Neural progenitor cell (in vitro differentiated cells): ENCODE data around the gene FRMPD1. TPM values are rescaled to one million over a fixed set of nuclear protein-coding genes. Genes with fewer than 3 reads are reported as not detected.

Experiments
- DNase-seq: peaks from one replicate; pipeline ENCODE4 v3.0.0-alpha.2; 2016; ENCODE audit warnings: low spot score
- H2AFZ ChIP-seq: fragments of 200-600 bp; sonication (generic); replicated peaks from 2 replicates; pipeline ENCODE4 v1.6.1; 2016; ENCODE audit warnings: antibody characterized with exemption
- H3F3A ChIP-seq: fragments of 200-600 bp; sonication (generic); 2 replicates; pipeline ENCODE4 v1.6.1; 2016; ENCODE audit warnings: antibody characterized with exemption, low read depth
- H3K27ac ChIP-seq: fragments of 200-600 bp; sonication (generic); 2 replicates; pipeline ENCODE4 v1.5.1; 2016; ENCODE audit warnings: mild to moderate bottlenecking
- H3K27me3 ChIP-seq: fragments of 200-600 bp; sonication (generic); 2 replicates; pipeline ENCODE4 v1.6.1; 2016; ENCODE audit warnings: mild to moderate bottlenecking, moderate library complexity
- H3K36me3 ChIP-seq: fragments of 200-600 bp; sonication (generic); 2 replicates; pipeline ENCODE4 v1.5.1; 2016
- H3K4me1 ChIP-seq: fragments of 200-600 bp; sonication (generic); 2 replicates; pipeline ENCODE4 v1.6.1; 2016; ENCODE audit warnings: mixed run types
- H3K4me2 ChIP-seq: fragments of 200-600 bp; sonication (generic); 2 replicates; pipeline ENCODE4 v1.6.1; 2016
- H3K4me3 ChIP-seq: fragments of 200-600 bp; sonication (generic); 2 replicates; pipeline ENCODE4 v1.5.1; 2016
- H3K79me2 ChIP-seq: fragments of 200-600 bp; sonication (generic); 2 replicates; pipeline ENCODE4 v1.6.1; 2016; ENCODE audit warnings: low read depth
- H3K9ac ChIP-seq: fragments of 200-600 bp; sonication (generic); 2 replicates; pipeline ENCODE4 v1.6.1; 2016
- H3K9me3 ChIP-seq: fragments of 200-600 bp; sonication (generic); 2 replicates; pipeline ENCODE4 v1.5.1; 2016; ENCODE audit warnings: low read depth
- H4K20me1 ChIP-seq: fragments of 200-600 bp; sonication (generic); 2 replicates; pipeline ENCODE4 v1.6.1; 2016; ENCODE audit warnings: low read depth
- H3K27ac Mint-ChIP-seq: 3 replicates; pipeline ENCODE4 v1.8.0; 2021; ENCODE audit warnings: mixed read lengths
- H3K27me3 Mint-ChIP-seq: 2 replicates; pipeline ENCODE4 v1.8.0; 2022; ENCODE audit warnings: low read depth, mild to moderate bottlenecking, inconsistent platforms, moderate library complexity, mixed read lengths; ENCODE audit not compliant: insufficient read depth
- H3K36me3 Mint-ChIP-seq: 3 replicates; pipeline ENCODE4 v1.8.0; 2021; ENCODE audit warnings: mixed read lengths
- H3K4me1 Mint-ChIP-seq: 3 replicates; pipeline ENCODE4 v1.8.0; 2021; ENCODE audit warnings: mixed read lengths
- H3K4me3 Mint-ChIP-seq: 3 replicates; pipeline ENCODE4 v1.8.0; 2021; ENCODE audit warnings: mild to moderate bottlenecking, moderate library complexity, mixed read lengths
- H3K9me3 Mint-ChIP-seq: 3 replicates; pipeline ENCODE4 v1.8.0; 2020; ENCODE audit warnings: mixed read lengths
- EZH2 ChIP-seq: fragments of 200-600 bp; sonication (generic); IDR thresholded peaks from 2 replicates; pipeline ENCODE4 v1.6.1; 2017; ENCODE audit warnings: antibody characterized with exemption, mild to moderate bottlenecking, moderate library complexity
- EZH2phosphoT487 ChIP-seq: fragments of 200-600 bp; sonication (generic); IDR thresholded peaks from 2 replicates; pipeline ENCODE4 v1.6.1; 2017; ENCODE audit warnings: antibody characterized with exemption
- total RNA-seq: library from RNA; depleted of rRNA; stranded (reverse); fragments of >200 nt; gene quantifications from 2 replicates; pipeline ENCODE4 v1.2.3, GENCODE V29; 2015; ENCODE audit warnings: low replicate concordance
- TF ChIP-seq, protein P1 (sequence below): fragments of 200-600 bp; sonication (generic); IDR thresholded peaks from 2 replicates; pipeline ENCODE4 v1.5.1; 2017; ENCODE audit warnings: antibody characterized with exemption, mild to moderate bottlenecking

The FRMPD1 gene
- total RNA-seq, 1 donor from 2014 or later: not detected

GRCh38 chr9:37622462-37622861, 28.3 kb upstream of the FRMPD1 start:
- Mint-ChIP-seq H3K9me3 (no peaks in the 10 kb centered on the region), H3K27me3 (peaks cover 3% of the 10 kb centered on the region), H3K4me3 (no peak overlapping the region), H3K27ac (no peak overlapping the region), H3K4me1 (peaks cover 36% of the 10 kb centered on the region), H3K36me3 (no peaks in the 10 kb centered on the region)
- DNase-seq: no peak
- TF ChIP-seq, protein P1, sequence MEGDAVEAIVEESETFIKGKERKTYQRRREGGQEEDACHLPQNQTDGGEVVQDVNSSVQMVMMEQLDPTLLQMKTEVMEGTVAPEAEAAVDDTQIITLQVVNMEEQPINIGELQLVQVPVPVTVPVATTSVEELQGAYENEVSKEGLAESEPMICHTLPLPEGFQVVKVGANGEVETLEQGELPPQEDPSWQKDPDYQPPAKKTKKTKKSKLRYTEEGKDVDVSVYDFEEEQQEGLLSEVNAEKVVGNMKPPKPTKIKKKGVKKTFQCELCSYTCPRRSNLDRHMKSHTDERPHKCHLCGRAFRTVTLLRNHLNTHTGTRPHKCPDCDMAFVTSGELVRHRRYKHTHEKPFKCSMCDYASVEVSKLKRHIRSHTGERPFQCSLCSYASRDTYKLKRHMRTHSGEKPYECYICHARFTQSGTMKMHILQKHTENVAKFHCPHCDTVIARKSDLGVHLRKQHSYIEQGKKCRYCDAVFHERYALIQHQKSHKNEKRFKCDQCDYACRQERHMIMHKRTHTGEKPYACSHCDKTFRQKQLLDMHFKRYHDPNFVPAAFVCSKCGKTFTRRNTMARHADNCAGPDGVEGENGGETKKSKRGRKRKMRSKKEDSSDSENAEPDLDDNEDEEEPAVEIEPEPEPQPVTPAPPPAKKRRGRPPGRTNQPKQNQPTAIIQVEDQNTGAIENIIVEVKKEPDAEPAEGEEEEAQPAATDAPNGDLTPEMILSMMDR: no peak
- TF ChIP-seq EZH2phosphoT487 (no peak), EZH2 (no peak)
- Histone ChIP-seq H3K36me3 (no peaks in the 10 kb centered on the region), H3K4me1 (peaks cover 27% of the 10 kb centered on the region), H3K27ac (no peak overlapping the region), H3K79me2 (no peaks in the 10 kb centered on the region), H3K4me2 (no peak overlapping the region), H4K20me1 (no peaks in the 10 kb centered on the region), H3F3A (peaks cover 14% of the 10 kb centered on the region), H2AFZ (no peak overlapping the region), H3K4me3 (no peak overlapping the region), H3K9me3 (no peaks in the 10 kb centered on the region), H3K9ac (no peak overlapping the region), H3K27me3 (no peaks in the 10 kb centered on the region)

DNA sequence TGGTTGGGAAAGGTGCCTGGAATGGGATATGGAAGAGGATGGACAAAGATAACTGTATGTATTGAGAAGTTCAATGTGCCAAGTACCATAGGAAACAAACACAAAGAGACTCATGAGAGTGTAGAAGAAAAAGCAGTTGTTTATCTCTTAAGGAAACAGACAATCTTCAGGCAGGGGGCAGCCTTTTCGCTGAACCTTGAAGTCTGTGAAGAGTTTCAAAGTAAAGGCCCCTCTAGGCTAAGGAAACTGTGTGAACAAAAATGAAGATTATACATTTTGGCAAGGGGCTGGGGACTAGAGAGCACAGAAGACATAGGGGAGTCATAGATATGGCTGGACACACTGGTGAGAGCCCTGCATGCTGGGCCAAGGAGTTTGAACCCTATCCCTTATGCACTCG, 27.5 kb upstream of the FRMPD1 start:
- Histone ChIP-seq H3K4me2 (no peak overlapping the region), H3K27me3 (no peaks in the 10 kb centered on the region), H3K4me1 (peaks cover 21% of the 10 kb centered on the region), H3K9ac (no peak overlapping the region), H3F3A (peaks cover 7% of the 10 kb centered on the region), H3K4me3 (no peak overlapping the region), H3K27ac (no peak overlapping the region), H3K9me3 (no peaks in the 10 kb centered on the region), H3K79me2 (no peaks in the 10 kb centered on the region), H4K20me1 (no peaks in the 10 kb centered on the region), H2AFZ (no peak overlapping the region), H3K36me3 (no peaks in the 10 kb centered on the region)
- peaks cover 3% of the 10 kb centered on the region for H3K27me3 Mint-ChIP-seq
- no peak overlapping the region for H3K27ac Mint-ChIP-seq
- H3K4me3 Mint-ChIP-seq: no peak overlapping the region
- DNase-seq: no peak
- no peaks in the 10 kb centered on the region for H3K9me3 Mint-ChIP-seq
- no peaks in the 10 kb centered on the region for H3K36me3 Mint-ChIP-seq
- H3K4me1 Mint-ChIP-seq: peaks cover 28% of the 10 kb centered on the region
- TF ChIP-seq, protein P1: no peak
- TF ChIP-seq EZH2phosphoT487 (no peak), EZH2 (no peak)

DNA sequence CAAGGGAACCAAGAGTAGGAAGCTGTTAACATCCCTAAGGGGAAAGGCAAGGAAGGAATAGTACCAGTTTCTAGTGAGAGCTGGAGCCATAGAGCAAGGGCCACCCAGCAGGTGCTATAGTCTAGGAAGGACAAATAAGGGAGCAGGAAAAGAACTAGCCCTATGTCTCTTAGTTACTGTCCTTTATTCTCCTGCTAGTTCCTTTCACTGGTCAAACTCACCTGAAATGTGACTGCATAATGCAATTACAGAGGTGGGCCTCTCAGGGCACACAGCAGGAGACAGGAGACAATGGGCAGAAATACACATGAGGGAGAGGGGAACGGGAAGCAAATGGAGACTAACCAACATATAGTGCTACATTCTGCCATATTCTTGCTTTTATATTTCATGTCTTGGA, 26.7 kb upstream of the FRMPD1 start:
- Histone ChIP-seq H3K9ac (no peak overlapping the region), H3K4me2 (no peak overlapping the region), H3K27me3 (no peaks in the 10 kb centered on the region), H4K20me1 (no peaks in the 10 kb centered on the region), H3K79me2 (no peaks in the 10 kb centered on the region), H3K36me3 (no peaks in the 10 kb centered on the region), H2AFZ (no peak overlapping the region), H3F3A (no peaks in the 10 kb centered on the region), H3K4me1 (peaks cover 17% of the 10 kb centered on the region), H3K27ac (no peak overlapping the region), H3K9me3 (no peaks in the 10 kb centered on the region), H3K4me3 (no peak overlapping the region)
- Mint-ChIP-seq H3K27ac (no peak overlapping the region), H3K36me3 (no peaks in the 10 kb centered on the region), H3K4me1 (peaks cover 22% of the 10 kb centered on the region), H3K27me3 (peaks cover 3% of the 10 kb centered on the region), H3K9me3 (no peaks in the 10 kb centered on the region), H3K4me3 (no peak overlapping the region)
- TF ChIP-seq EZH2phosphoT487 (no peak), EZH2 (no peak)
- TF ChIP-seq, protein P1: no peak
- no peak for DNase-seq
